ENCODE measurements around the gene SDS. TPM values are rescaled to one million over a fixed set of nuclear protein-coding genes. Genes with fewer than 3 reads are reported as not detected.

Gene SDS
- total and polyA plus RNA-seq, 2 of the 8 experiments (the other 6 are each of a cell fraction or from before 2014, with no cell fraction given): 0.21 TPM; not detected in 1

DNA sequence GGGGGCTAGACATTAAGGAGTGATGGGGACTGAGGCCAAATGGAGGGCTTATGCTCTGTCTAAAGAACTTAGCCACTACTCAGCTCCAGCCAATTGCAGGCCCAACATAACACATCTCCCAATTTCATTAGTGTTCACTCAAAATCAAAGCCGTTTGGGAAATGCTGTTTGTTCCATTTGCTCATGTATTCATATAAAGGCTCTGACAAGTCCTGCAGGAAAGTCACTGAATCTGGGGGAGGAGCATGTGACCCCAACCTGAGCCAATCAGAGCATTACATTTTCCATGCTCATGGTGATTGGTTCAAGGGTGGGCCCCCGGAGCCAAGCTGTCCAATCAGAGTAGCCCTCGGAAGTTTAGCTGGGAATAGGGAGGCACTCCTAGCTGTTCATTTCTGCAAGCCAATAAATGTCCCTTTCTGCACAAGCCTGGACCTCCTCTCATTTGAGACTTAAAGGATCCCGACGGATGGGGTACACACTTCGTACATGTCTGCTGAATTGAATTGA lies 39.4 kb upstream of the SDS start:
- no peak overlapping the region for H2AFZ ChIP-seq (ENCODE audit: low read length)
- no peak overlapping the region for H3K9ac ChIP-seq (replicated peaks in 1 of 4; ENCODE audit: extremely low read depth in 1 of 4, low read depth in 3 of 4, low read length in 3 of 4)
- no peaks in the 10 kb centered on the region for H3K79me2 ChIP-seq (ENCODE audit: control insufficient read depth in 1 of 2, insufficient read depth in 2 of 2, low read length in 2 of 2)
- no peaks in the 10 kb centered on the region for H3K79me1 ChIP-seq (ENCODE audit: low read depth, low read length)
- no peaks in the 10 kb centered on the region for H3K36me3 ChIP-seq (ENCODE audit: control insufficient read depth in 2 of 4, insufficient read depth in 4 of 4, low read length in 3 of 4)
- H3K27ac ChIP-seq (ENCODE audit: low read depth, low read length): no peak overlapping the region
- no peak overlapping the region for H2BK15ac ChIP-seq (ENCODE audit: low read length)
- H4K8ac ChIP-seq (ENCODE audit: extremely low read depth, insufficient read depth, low read length): no peak overlapping the region
- no peak overlapping the region for H4K91ac ChIP-seq (replicated peaks; ENCODE audit: insufficient read length, low read length)
- peaks cover 0 to 2% (median 0%) of the 10 kb centered on the region in 4 experiments; a peak in 1 of 7 replicates for H3K27me3 ChIP-seq (replicated peaks in 1 of 4; ENCODE audit: control insufficient read depth in 3 of 4, extremely low read depth in 1 of 4, insufficient read depth in 3 of 4, low read length in 3 of 4)
- no peak for TF ChIP-seq TEAD4 (IDR thresholded peaks at IDR 0.05; ENCODE audit: low read depth, low read length)
- TF ChIP-seq GABPA (IDR thresholded peaks at IDR 0.05; ENCODE audit: borderline replicate concordance, insufficient read depth, low read length): no peak
- CTCF ChIA-PET (ENCODE audit: partially characterized antibody): interaction anchor here (0.6 to 8.4 kb wide), 7 partner anchors 10 to 415 kb away, joined by 3 to 82 read pairs (median 3); no protein-coding TSS in a partner anchor
- H4K20me1 ChIP-seq (replicated peaks in 1 of 2; ENCODE audit: control insufficient read depth in 1 of 2, insufficient read depth in 2 of 2, low read length in 2 of 2): no peaks in the 10 kb centered on the region
- no peaks in the 10 kb centered on the region for H3K9me3 ChIP-seq (ENCODE audit: insufficient read depth in 2 of 2, low read depth in 1 of 2, low read length in 1 of 2)
- H3K14ac ChIP-seq (ENCODE audit: insufficient read length): no peak overlapping the region
- H3K23me2 ChIP-seq (ENCODE audit: low read depth, low read length): peaks cover 6% of the 10 kb centered on the region; the same call in 1 of the 2 replicates
- H3K56ac ChIP-seq (replicated peaks; ENCODE audit: insufficient read length, low read depth, low read length): no peak overlapping the region
- no peak overlapping the region for H2AK5ac ChIP-seq (ENCODE audit: low read depth, low read length)
- no peak overlapping the region for H3K18ac ChIP-seq (ENCODE audit: extremely low read depth, low read length)
- peaks cover 0 to 2% (median under 1%) of the 10 kb centered on the region in 4 experiments; a peak in 2 of 7 replicates for H3K4me1 ChIP-seq (replicated peaks in 1 of 4; ENCODE audit: control insufficient read depth in 3 of 4, insufficient read depth in 4 of 4, low read length in 3 of 4)
- WGBS, 2 experiments (ENCODE audit: extremely low coverage in 1 of 2, insufficient coverage in 1 of 2, insufficient read length in 1 of 2, insufficient replicate concordance in 2 of 2, low coverage in 1 of 2, low lambda C conversion rate in 2 of 2, missing lambda C conversion rate in 1 of 2): 90% methylated on average over 6 of the region's 6 CpGs; no CpG with 5 or more reads in 1 of the 2 experiments
- H2BK12ac ChIP-seq (ENCODE audit: low read depth, low read length): no peak overlapping the region
- H3K4me3 ChIP-seq (ENCODE audit: extremely low read depth in 1 of 4, insufficient read depth in 2 of 4, low read depth in 3 of 4, low read length in 4 of 4): no peak overlapping the region
- H3K4ac ChIP-seq (replicated peaks; ENCODE audit: insufficient read length, low read depth, low read length): no peak overlapping the region
- DNase-seq (ENCODE audit: low read depth in 1 of 2, low spot score in 2 of 2): no peak
- H2BK120ac ChIP-seq (replicated peaks; ENCODE audit: low read depth, low read length): no peak overlapping the region
- FAIRE-seq: no peak
- no peak overlapping the region for H3K23ac ChIP-seq (ENCODE audit: insufficient read length)
- no peak overlapping the region for H4K5ac ChIP-seq (ENCODE audit: insufficient read length, low read depth, low read length)
- POLR2A ChIA-PET (ENCODE audit: partially characterized antibody): interaction anchor here (1.0 kb wide), 1 partner anchor 92 kb away, joined by 3 read pairs; no protein-coding TSS in a partner anchor
- no peak overlapping the region for H3K4me2 ChIP-seq (ENCODE audit: insufficient read depth in 1 of 2, low read depth in 2 of 2, low read length in 2 of 2)
- no peak overlapping the region for H2BK5ac ChIP-seq (ENCODE audit: low read depth, low read length)
- no peak overlapping the region for H2BK20ac ChIP-seq (ENCODE audit: low read length)
